Activated CD4-positive, alpha-beta T cell treated with anti-CD3 and anti-CD28 coated beads, Interleukin-2, amount 50 U/mL, for 48 hours (primary cell): ENCODE data around the gene ING3.

Experiments
- DNase-seq, 2 experiments: peaks; one replicate each; pipeline ENCODE4 v3.0.0-alpha.2; 2020

The ING3 gene

GRCh38 chr7:120950539-120951308, at the start of gene ING3:
Gene ING3 (plus strand): TSS chr7:120950777. CDS start chr7:120950897, 120 bp downstream.
- peak; percentile 96 to 97 for DNase-seq

GRCh38 chr7:120915314-120916105, 35.1 kb upstream of the ING3 start:
- no peak for DNase-seq

- DNase-seq: no peak
Measured at GRCh38 chr7:120916121-120916520, 34.5 kb upstream of the ING3 start.

GRCh38 chr7:120916538-120916937, 34.0 kb upstream of the ING3 start:
- no peak for DNase-seq

- no peak for DNase-seq
Measured at GRCh38 chr7:120919466-120919865, 31.1 kb upstream of the ING3 start.

- DNase-seq: no peak
Measured at GRCh38 chr7:120920034-120920433, 30.5 kb upstream of the ING3 start.

GRCh38 chr7:120920591-120921274, 29.8 kb upstream of the ING3 start:
- no peak for DNase-seq

GRCh38 chr7:120924837-120925236, 25.7 kb upstream of the ING3 start:
- DNase-seq: no peak

- no peak for DNase-seq
Measured at GRCh38 chr7:120925392-120925791, 25.2 kb upstream of the ING3 start.

- no peak for DNase-seq
Measured at GRCh38 chr7:120926943-120927346, 23.6 kb upstream of the ING3 start.

GRCh38 chr7:120927454-120928103, 23.0 kb upstream of the ING3 start:
- DNase-seq: no peak

- DNase-seq: no peak
Measured at GRCh38 chr7:120931243-120931642, 19.3 kb upstream of the ING3 start.

GRCh38 chr7:120933475-120933874, 17.1 kb upstream of the ING3 start:
- no peak for DNase-seq

- no peak for DNase-seq
Measured at GRCh38 chr7:120939345-120939744, 11.2 kb upstream of the ING3 start.

GRCh38 chr7:120941064-120941463, 9.5 kb upstream of the ING3 start:
- DNase-seq: no peak

GRCh38 chr7:120941856-120942255, 8.7 kb upstream of the ING3 start:
- no peak for DNase-seq

- no peak for DNase-seq
Measured at GRCh38 chr7:120942861-120943260, 7.7 kb upstream of the ING3 start.

- no peak for DNase-seq
Measured at GRCh38 chr7:120944826-120945562, 5.6 kb upstream of the ING3 start.

- no peak for DNase-seq
Measured at GRCh38 chr7:120947980-120948379, 2.6 kb upstream of the ING3 start.

- DNase-seq: no peak
Measured at GRCh38 chr7:120949393-120949911, 1.1 kb upstream of the ING3 start.

- no peak for DNase-seq
Measured at GRCh38 chr7:120949998-120950538, 509 bp upstream of the ING3 start.

GRCh38 chr7:120951309-120951699, 727 bp downstream of the ING3 start:
- no peak for DNase-seq
